HepG2 (cell line): Measurements from ENCODE around the gene DPH2. TPM values are rescaled to one million over a fixed set of nuclear protein-coding genes. Genes with fewer than 3 reads are reported as not detected.

Experiments
- CHD2 ChIP-seq: IDR thresholded peaks from 2 replicates; pipeline ENCODE4 v1.6.1; 2011; ENCODE audit warnings: low read depth, low read length, improper control_type of control experiment
- GLI4 ChIP-seq: sonication (generic); formaldehyde crosslinking; IDR thresholded peaks from 2 replicates; pipeline ENCODE4 v1.5.1; 2020; ENCODE audit warnings: missing genetic modification reagents, mild to moderate bottlenecking, moderate library complexity, borderline replicate concordance
- HIVEP1 ChIP-seq: sonication (generic); formaldehyde crosslinking; IDR thresholded peaks from 2 replicates; pipeline ENCODE4 v1.4.0; 2020; ENCODE audit warnings: mild to moderate bottlenecking, missing genetic modification reagents
- HNRNPK ChIP-seq: fragments of 200-400 bp; formaldehyde crosslinking; IDR thresholded peaks from 2 replicates; pipeline ENCODE4 v1.6.1; 2018; ENCODE audit warnings: low read length, low read depth, moderate library complexity, mild to moderate bottlenecking; ENCODE audit not compliant: poor library complexity, severe bottlenecking
- KLF12 ChIP-seq: sonication (generic); formaldehyde crosslinking; IDR thresholded peaks from 2 replicates; pipeline ENCODE4 v1.4.0; 2020; ENCODE audit warnings: missing genetic modification reagents, borderline replicate concordance
- MEIS2 ChIP-seq: sonication (generic); formaldehyde crosslinking; IDR thresholded peaks from 2 replicates; pipeline ENCODE4 v1.9.0; 2021; ENCODE audit warnings: mild to moderate bottlenecking, missing genetic modification reagents
- NFIC ChIP-seq: IDR thresholded peaks from 2 replicates; pipeline ENCODE4 v1.6.1; 2012; ENCODE audit warnings: mild to moderate bottlenecking, low read length, inconsistent platforms
- NKX3-1 ChIP-seq: sonication (generic); formaldehyde crosslinking; IDR thresholded peaks from 2 replicates; pipeline ENCODE4 v1.5.0; 2020; ENCODE audit warnings: missing genetic modification reagents
- NR2C2 ChIP-seq: sonication (generic); formaldehyde crosslinking; IDR thresholded peaks from 2 replicates; pipeline ENCODE4 v1.4.0; 2020; ENCODE audit warnings: missing genetic modification reagents, mild to moderate bottlenecking, moderate library complexity, borderline replicate concordance
- PRPF4 ChIP-seq: fragments of 200-400 bp; formaldehyde crosslinking; IDR thresholded peaks from 2 replicates; pipeline ENCODE4 v1.6.1; 2016; ENCODE audit warnings: low read length, low read depth; ENCODE audit not compliant: poor library complexity, severe bottlenecking
- SAP130 ChIP-seq: IDR thresholded peaks from 2 replicates; pipeline ENCODE4 v1.6.1; 2016; ENCODE audit warnings: low read depth
- SETDB1 ChIP-seq: sonication (generic); formaldehyde crosslinking; IDR thresholded peaks from 2 replicates; pipeline ENCODE4 v1.5.1; 2020; ENCODE audit warnings: missing genetic modification reagents, mild to moderate bottlenecking, borderline replicate concordance
- SP5 ChIP-seq: IDR thresholded peaks from 2 replicates; pipeline ENCODE4 v1.6.1; 2016; ENCODE audit warnings: low read depth, borderline replicate concordance
- TEAD3 ChIP-seq: optimal IDR thresholded peaks from 2 replicates; pipeline ENCODE3; 2016; ENCODE audit warnings: borderline replicate concordance
- ZNF446 ChIP-seq: sonication (generic); formaldehyde crosslinking; IDR thresholded peaks from 2 replicates; pipeline ENCODE4 v1.5.0; 2020; ENCODE audit warnings: mild to moderate bottlenecking, missing genetic modification reagents
- ZNF557 ChIP-seq: sonication (generic); formaldehyde crosslinking; IDR thresholded peaks from 2 replicates; pipeline ENCODE4 v1.4.0; 2020; ENCODE audit warnings: missing genetic modification reagents
- ZNF781 ChIP-seq: sonication (generic); formaldehyde crosslinking; IDR thresholded peaks from 2 replicates; pipeline ENCODE4 v1.5.1; 2020; ENCODE audit warnings: borderline replicate concordance, mild to moderate bottlenecking, missing genetic modification reagents; ENCODE audit errors: not compliant biosample characterization
- polyA plus RNA-seq, 8 experiments: library from polyadenylated mRNA; depleted of rRNA in 3 of 8; stranded (reverse) in 7 of 8; unstranded in 1 of 8; fragments of >200 nt; fragmentation: Illumina TruSeq in 4 of 8; extraction: Trizol in 4 of 8; gene quantifications; 2 replicates each; pipeline versions ENCODE4 v1.2.1 to v1.2.3, GENCODE V29; 2011 to 2016; ENCODE audit warnings: low read depth in 4 of 8, missing spikeins in 1 of 8, mixed read lengths in 1 of 8; ENCODE audit not compliant: insufficient read depth in 1 of 8
- total RNA-seq, 5 experiments: library from RNA; depleted of rRNA; stranded (reverse); fragments of >200 nt; fragmentation: Illumina TruSeq; extraction: Trizol; gene quantifications; 2 replicates each; pipeline ENCODE4 v1.2.3, GENCODE V29; 2016; ENCODE audit warnings: low read depth in 1 of 5
- TF ChIP-seq, protein P1 (sequence below): sonication (generic); formaldehyde crosslinking; IDR thresholded peaks from 2 replicates; pipeline ENCODE4 v1.5.0; 2020; ENCODE audit warnings: mild to moderate bottlenecking, missing genetic modification reagents, borderline replicate concordance
- TF ChIP-seq, protein P2 (sequence below): sonication (generic); formaldehyde crosslinking; IDR thresholded peaks from 2 replicates; pipeline ENCODE4 v1.5.0; 2020; ENCODE audit warnings: mild to moderate bottlenecking, low read depth, missing genetic modification reagents, borderline replicate concordance
- TF ChIP-seq, protein P3 (sequence below): sonication (generic); formaldehyde crosslinking; IDR thresholded peaks from 2 replicates; pipeline ENCODE4 v1.5.0; 2020; ENCODE audit warnings: missing genetic modification reagents
- TF ChIP-seq, protein P4 (sequence below): IDR thresholded peaks from 2 replicates; pipeline ENCODE4 v1.6.1; 2016; ENCODE audit warnings: low read depth, borderline replicate concordance
- TF ChIP-seq, protein P5 (sequence below): IDR thresholded peaks from 2 replicates; pipeline ENCODE4 v1.6.1; 2012; ENCODE audit warnings: inconsistent platforms
- TF ChIP-seq, protein P6 (sequence below): sonication (generic); formaldehyde crosslinking; IDR thresholded peaks from 2 replicates; pipeline ENCODE4 v1.4.0; 2020; ENCODE audit warnings: missing genetic modification reagents

Gene DPH2
- total and polyA plus RNA-seq, 2 of the 13 experiments (the other 11 are each of a cell fraction or from before 2014, with no cell fraction given) = 32.2 to 38.3 TPM

DNA sequence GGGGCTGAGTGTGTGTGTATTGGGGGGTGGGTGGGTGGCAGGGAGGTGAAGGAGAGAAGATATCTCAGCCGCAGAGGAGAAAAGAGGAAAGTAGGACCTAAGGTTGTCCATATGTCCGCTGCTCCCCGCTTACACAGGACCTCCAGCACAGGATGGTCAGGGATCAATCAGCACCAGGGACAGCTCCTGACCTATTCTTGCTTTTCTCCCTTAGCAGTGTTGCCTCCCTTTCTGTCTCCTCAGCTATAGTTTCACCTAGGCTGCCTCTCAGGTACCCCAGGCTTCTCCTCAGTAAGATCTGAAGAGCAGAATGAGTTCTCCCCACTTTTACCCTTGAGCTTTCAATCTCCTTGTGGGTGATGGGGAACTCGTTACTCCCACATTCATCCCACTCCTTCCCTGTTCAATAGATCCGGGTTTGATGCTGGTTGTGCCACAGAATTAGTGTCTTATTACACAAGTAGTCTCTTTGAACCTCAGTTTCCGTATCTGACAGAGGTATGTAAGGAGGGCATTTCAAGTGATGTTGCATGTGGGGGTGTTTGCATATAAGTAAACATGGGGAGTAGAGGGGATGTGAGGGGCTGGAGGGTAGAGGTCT lies 1.4 kb upstream of the DPH2 start (continued):
- TF ChIP-seq, protein P1, sequence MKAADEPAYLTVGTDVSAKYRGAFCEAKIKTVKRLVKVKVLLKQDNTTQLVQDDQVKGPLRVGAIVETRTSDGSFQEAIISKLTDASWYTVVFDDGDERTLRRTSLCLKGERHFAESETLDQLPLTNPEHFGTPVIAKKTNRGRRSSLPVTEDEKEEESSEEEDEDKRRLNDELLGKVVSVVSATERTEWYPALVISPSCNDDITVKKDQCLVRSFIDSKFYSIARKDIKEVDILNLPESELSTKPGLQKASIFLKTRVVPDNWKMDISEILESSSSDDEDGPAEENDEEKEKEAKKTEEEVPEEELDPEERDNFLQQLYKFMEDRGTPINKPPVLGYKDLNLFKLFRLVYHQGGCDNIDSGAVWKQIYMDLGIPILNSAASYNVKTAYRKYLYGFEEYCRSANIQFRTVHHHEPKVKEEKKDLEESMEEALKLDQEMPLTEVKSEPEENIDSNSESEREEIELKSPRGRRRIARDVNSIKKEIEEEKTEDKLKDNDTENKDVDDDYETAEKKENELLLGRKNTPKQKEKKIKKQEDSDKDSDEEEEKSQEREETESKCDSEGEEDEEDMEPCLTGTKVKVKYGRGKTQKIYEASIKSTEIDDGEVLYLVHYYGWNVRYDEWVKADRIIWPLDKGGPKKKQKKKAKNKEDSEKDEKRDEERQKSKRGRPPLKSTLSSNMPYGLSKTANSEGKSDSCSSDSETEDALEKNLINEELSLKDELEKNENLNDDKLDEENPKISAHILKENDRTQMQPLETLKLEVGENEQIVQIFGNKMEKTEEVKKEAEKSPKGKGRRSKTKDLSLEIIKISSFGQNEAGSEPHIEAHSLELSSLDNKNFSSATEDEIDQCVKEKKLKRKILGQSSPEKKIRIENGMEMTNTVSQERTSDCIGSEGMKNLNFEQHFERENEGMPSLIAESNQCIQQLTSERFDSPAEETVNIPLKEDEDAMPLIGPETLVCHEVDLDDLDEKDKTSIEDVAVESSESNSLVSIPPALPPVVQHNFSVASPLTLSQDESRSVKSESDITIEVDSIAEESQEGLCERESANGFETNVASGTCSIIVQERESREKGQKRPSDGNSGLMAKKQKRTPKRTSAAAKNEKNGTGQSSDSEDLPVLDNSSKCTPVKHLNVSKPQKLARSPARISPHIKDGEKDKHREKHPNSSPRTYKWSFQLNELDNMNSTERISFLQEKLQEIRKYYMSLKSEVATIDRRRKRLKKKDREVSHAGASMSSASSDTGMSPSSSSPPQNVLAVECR (CRISPR knock-in tag) = no peak
- no peak for TF ChIP-seq ZNF446 (CRISPR knock-in tag)
- TF ChIP-seq MEIS2 (CRISPR knock-in tag) = 0 out of 2 replicates have a peak, but pooled peaks have one; percentile 39
- TF ChIP-seq, protein P2, sequence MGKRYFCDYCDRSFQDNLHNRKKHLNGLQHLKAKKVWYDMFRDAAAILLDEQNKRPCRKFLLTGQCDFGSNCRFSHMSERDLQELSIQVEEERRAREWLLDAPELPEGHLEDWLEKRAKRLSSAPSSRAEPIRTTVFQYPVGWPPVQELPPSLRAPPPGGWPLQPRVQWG (CRISPR knock-in tag) = no peak
- no peak for TF ChIP-seq TEAD3 (CRISPR knock-in tag)
- no peak for TF ChIP-seq ZNF781
- TF ChIP-seq HIVEP1 (CRISPR knock-in tag) = no peak
- TF ChIP-seq, protein P3, sequence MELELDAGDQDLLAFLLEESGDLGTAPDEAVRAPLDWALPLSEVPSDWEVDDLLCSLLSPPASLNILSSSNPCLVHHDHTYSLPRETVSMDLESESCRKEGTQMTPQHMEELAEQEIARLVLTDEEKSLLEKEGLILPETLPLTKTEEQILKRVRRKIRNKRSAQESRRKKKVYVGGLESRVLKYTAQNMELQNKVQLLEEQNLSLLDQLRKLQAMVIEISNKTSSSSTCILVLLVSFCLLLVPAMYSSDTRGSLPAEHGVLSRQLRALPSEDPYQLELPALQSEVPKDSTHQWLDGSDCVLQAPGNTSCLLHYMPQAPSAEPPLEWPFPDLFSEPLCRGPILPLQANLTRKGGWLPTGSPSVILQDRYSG (CRISPR knock-in tag) = no peak
- TF ChIP-seq HNRNPK = no peak
- TF ChIP-seq GLI4 (CRISPR knock-in tag) = no peak
- TF ChIP-seq, protein P4, sequence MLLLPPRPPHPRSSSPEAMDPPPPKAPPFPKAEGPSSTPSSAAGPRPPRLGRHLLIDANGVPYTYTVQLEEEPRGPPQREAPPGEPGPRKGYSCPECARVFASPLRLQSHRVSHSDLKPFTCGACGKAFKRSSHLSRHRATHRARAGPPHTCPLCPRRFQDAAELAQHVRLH (CRISPR knock-in tag) = 0 out of 2 replicates have a peak, but pooled peaks have one; percentile 34
- TF ChIP-seq NKX3-1 (CRISPR knock-in tag) = 0 out of 2 replicates have a peak, but pooled peaks have one; percentile 41
- TF ChIP-seq SP5 = no peak
- TF ChIP-seq CHD2 = no peak
- 0 out of 2 replicates have a peak, but pooled peaks have one; percentile 42 for TF ChIP-seq ZNF557
- no peak for TF ChIP-seq NR2C2
- TF ChIP-seq SAP130 (CRISPR knock-in tag) = peak; percentile 68
- TF ChIP-seq, protein P5, sequence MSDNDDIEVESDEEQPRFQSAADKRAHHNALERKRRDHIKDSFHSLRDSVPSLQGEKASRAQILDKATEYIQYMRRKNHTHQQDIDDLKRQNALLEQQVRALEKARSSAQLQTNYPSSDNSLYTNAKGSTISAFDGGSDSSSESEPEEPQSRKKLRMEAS = no peak
- TF ChIP-seq, protein P6, sequence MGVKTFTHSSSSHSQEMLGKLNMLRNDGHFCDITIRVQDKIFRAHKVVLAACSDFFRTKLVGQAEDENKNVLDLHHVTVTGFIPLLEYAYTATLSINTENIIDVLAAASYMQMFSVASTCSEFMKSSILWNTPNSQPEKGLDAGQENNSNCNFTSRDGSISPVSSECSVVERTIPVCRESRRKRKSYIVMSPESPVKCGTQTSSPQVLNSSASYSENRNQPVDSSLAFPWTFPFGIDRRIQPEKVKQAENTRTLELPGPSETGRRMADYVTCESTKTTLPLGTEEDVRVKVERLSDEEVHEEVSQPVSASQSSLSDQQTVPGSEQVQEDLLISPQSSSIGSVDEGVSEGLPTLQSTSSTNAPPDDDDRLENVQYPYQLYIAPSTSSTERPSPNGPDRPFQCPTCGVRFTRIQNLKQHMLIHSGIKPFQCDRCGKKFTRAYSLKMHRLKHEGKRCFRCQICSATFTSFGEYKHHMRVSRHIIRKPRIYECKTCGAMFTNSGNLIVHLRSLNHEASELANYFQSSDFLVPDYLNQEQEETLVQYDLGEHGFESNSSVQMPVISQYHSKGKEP (CRISPR knock-in tag) = no peak
- TF ChIP-seq PRPF4 = no peak
- TF ChIP-seq NFIC = no peak
- TF ChIP-seq KLF12 = no peak
- TF ChIP-seq SETDB1 = no peak
